Osteocyte (in vitro differentiated cells): ENCODE data around the gene UFD1. TPM values are rescaled to one million over a fixed set of nuclear protein-coding genes. Genes with fewer than 3 reads are reported as not detected.

Experiments used
- DNase-seq: peaks from one replicate; pipeline ENCODE4 v3.0.0; 2021; ENCODE audit warnings: mixed read lengths; ENCODE audit not compliant: unreplicated experiment; ENCODE audit errors: extremely low spot score
- H3K27ac Mint-ChIP-seq: one replicate; pipeline ENCODE4 v1.8.0; 2021; ENCODE audit warnings: mild to moderate bottlenecking, mixed read lengths; ENCODE audit not compliant: unreplicated experiment
- H3K27me3 Mint-ChIP-seq: one replicate; pipeline ENCODE4 v1.8.0; 2021; ENCODE audit warnings: mixed read lengths; ENCODE audit not compliant: unreplicated experiment
- H3K36me3 Mint-ChIP-seq: one replicate; pipeline ENCODE4 v1.8.0; 2021; ENCODE audit warnings: mixed read lengths; ENCODE audit not compliant: unreplicated experiment
- H3K4me1 Mint-ChIP-seq: one replicate; pipeline ENCODE4 v1.8.0; 2021; ENCODE audit warnings: mixed read lengths; ENCODE audit not compliant: unreplicated experiment
- H3K4me3 Mint-ChIP-seq: one replicate; pipeline ENCODE4 v1.8.0; 2021; ENCODE audit warnings: mild to moderate bottlenecking, moderate library complexity, mixed read lengths; ENCODE audit not compliant: unreplicated experiment
- H3K9me3 Mint-ChIP-seq: one replicate; pipeline ENCODE4 v1.8.0; 2021; ENCODE audit warnings: mixed read lengths; ENCODE audit not compliant: unreplicated experiment
- total RNA-seq: library from RNA; stranded (reverse); gene quantifications from 2 replicates; pipeline ENCODE4 v1.2.1, GENCODE V29; 2021
- TF ChIP-seq, protein P1 (sequence below): fragments of 200-600 bp; sonication (generic); IDR thresholded peaks from 2 replicates; pipeline ENCODE4 v1.5.0; 2021; ENCODE audit warnings: antibody characterized with exemption, mild to moderate bottlenecking, moderate library complexity

UFD1 gene
- total RNA-seq, 1 donor from 2014 or later, result 72.5 TPM

DNA sequence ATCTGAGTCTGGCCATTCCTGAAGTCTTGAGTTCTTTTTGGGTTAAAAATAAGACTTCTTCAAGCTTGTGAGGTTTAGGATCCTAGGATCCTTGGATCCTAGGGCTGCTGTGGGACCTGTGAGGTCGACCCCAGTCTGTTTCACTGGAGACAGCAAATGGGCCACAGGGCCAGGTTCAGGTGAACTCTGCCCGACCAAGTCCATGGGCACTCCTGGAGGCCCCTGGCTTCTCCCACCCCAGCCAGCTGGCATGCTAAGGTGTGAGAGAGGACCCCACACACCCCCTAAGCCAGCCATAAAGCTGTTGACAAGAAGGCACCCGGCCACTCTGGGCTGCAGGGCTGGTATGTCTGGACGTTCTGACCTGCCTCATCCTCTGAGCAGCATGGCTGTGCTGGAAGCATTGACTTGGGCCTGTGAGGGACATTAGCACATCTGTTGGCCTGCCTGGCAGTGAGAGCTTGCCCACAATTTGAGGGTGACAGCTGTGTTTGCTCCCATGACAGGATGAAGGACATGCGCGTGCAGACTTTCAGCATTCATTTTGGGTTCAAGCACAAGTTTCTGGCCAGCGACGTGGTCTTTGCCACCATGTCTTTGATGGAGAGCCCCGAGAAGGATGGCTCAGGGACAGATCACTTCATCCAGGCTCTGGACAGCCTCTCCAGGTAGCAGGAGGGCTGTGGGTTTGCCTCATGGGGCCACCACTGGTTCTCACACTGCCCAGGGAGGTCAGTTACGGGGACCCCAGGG lies 29.2 kb upstream of the UFD1 start:
- Mint-ChIP-seq H3K36me3 (peaks cover 5% of the 10 kb centered on the region), H3K4me3 (no peak overlapping the region), H3K4me1 (no peaks in the 10 kb centered on the region), H3K27ac (no peak overlapping the region), H3K9me3 (no peaks in the 10 kb centered on the region), H3K27me3 (no peaks in the 10 kb centered on the region)
- TF ChIP-seq, protein P1, sequence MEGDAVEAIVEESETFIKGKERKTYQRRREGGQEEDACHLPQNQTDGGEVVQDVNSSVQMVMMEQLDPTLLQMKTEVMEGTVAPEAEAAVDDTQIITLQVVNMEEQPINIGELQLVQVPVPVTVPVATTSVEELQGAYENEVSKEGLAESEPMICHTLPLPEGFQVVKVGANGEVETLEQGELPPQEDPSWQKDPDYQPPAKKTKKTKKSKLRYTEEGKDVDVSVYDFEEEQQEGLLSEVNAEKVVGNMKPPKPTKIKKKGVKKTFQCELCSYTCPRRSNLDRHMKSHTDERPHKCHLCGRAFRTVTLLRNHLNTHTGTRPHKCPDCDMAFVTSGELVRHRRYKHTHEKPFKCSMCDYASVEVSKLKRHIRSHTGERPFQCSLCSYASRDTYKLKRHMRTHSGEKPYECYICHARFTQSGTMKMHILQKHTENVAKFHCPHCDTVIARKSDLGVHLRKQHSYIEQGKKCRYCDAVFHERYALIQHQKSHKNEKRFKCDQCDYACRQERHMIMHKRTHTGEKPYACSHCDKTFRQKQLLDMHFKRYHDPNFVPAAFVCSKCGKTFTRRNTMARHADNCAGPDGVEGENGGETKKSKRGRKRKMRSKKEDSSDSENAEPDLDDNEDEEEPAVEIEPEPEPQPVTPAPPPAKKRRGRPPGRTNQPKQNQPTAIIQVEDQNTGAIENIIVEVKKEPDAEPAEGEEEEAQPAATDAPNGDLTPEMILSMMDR, result no peak
- DNase-seq, result no peak

DNA sequence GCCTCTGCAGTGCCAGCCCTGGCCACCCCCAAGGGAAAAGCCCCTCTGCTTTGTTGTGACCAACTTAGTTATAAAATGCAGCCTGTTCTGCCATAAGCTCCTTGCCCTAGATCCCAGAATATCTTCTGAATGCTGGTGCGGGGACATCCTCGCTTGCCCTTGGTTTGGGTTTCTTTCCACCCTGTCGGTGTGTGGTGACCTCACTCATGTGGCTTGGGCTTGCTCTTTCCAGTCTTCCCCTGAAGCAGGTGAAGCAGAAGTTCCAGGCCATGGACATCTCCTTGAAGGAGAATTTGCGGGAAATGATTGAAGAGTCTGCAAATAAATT lies 28.5 kb upstream of the UFD1 start:
- H3K4me3 Mint-ChIP-seq, result no peak overlapping the region

DNA sequence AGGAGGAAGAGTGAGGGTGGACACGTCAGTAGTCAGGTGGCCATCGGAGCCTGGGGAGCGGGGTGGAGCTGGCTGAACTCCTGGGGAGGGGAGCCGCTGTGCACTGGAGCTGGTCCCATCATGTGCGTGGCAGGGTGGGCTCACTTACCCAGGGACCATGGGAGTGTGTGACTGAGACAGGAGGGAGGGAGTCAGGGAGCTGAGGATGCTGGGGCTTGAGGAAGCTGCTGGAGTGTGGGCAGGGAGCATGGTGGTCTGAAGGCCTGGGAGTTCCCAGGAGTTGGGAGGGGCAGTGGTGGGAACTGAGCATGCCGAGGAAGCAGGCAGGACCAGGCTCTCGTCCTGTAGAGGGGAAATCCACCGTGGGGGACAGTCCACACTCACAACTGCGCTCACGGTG lies 27.2 kb upstream of the UFD1 start:
- Mint-ChIP-seq H3K9me3 (no peaks in the 10 kb centered on the region), H3K4me1 (no peaks in the 10 kb centered on the region), H3K4me3 (no peak overlapping the region), H3K36me3 (no peaks in the 10 kb centered on the region), H3K27ac (no peak overlapping the region), H3K27me3 (no peaks in the 10 kb centered on the region)
- TF ChIP-seq, protein P1, result no peak
- no peak for DNase-seq

More for the DNA sequence above, 28.5 kb upstream of the UFD1 start:
- no peaks in the 10 kb centered on the region for H3K4me1 Mint-ChIP-seq
- peaks cover under 1% of the 10 kb centered on the region for H3K36me3 Mint-ChIP-seq
- TF ChIP-seq, protein P1, result no peak
- DNase-seq, result no peak
- no peaks in the 10 kb centered on the region for H3K27me3 Mint-ChIP-seq
- no peaks in the 10 kb centered on the region for H3K9me3 Mint-ChIP-seq
- H3K27ac Mint-ChIP-seq, result no peak overlapping the region

DNA sequence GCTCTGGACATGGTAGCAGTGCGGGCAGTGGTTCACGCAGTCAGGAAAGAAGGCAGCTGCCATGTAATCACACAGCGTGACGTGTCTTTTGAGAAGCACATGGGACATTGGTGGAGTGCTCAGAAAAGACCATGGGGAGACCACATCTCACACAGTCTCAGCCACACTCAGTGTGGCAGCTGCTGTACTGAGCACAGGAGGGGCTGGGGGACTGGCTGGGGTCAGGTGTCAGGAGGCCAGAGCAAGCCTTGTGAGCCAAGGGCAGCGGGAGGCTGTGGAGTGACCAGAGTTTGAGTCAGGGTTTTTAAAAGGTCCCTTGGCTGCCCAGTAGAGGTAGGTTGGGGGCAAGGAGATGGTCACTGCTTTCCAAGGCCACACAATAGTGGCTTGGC lies 26.7 kb upstream of the UFD1 start:
- H3K4me3 Mint-ChIP-seq, result no peak overlapping the region
- no peak overlapping the region for H3K27ac Mint-ChIP-seq

DNA sequence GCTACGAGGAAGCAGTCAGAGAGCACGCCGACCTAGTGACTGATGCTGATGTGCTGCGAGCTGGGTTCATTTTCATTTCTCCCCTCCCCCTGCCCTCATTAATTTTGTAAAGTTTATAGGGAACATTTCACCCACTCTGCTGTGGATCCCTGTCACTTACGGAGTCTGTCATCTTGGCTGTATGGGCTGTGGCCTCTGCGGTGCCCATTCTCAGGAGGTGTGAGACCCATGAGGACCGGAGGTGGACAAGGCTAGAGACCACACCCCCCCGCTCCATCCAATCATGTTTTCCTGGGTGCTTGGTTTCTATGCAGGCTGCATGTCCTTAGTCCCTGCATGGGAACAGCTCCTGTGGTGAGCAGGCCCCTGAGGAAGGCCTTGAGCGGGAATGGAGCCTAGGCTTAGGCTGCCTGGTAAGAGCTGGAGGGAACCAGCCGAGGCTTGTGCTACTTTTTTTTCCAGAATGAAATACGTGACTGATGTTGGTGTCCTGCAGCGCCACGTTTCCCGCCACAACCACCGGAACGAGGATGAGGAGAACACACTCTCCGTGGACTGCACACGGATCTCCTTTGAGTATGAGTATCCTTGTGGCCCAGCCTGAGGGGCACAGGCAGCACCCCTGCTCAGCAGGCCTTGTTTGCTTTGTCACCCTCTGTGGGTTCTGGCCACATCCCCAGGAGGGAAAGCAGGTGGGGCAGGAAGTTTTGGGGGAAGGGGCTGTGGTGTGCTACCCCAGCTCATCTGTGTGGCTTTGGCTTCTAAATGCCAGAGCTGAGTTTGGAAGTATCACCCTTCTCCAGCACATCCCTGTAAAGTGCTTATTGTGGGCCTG lies 26.1 kb upstream of the UFD1 start:
- H3K4me1 Mint-ChIP-seq, result no peaks in the 10 kb centered on the region
- H3K4me3 Mint-ChIP-seq, result no peak overlapping the region
- no peak overlapping the region for H3K27ac Mint-ChIP-seq
- no peak for DNase-seq
- no peaks in the 10 kb centered on the region for H3K27me3 Mint-ChIP-seq
- H3K36me3 Mint-ChIP-seq, result no peaks in the 10 kb centered on the region
- no peaks in the 10 kb centered on the region for H3K9me3 Mint-ChIP-seq
- TF ChIP-seq, protein P1, result no peak

More for the DNA sequence above, 26.7 kb upstream of the UFD1 start:
- H3K27me3 Mint-ChIP-seq, result no peaks in the 10 kb centered on the region
- no peaks in the 10 kb centered on the region for H3K4me1 Mint-ChIP-seq
- TF ChIP-seq, protein P1, result no peak
- no peaks in the 10 kb centered on the region for H3K36me3 Mint-ChIP-seq
- H3K9me3 Mint-ChIP-seq, result no peaks in the 10 kb centered on the region
- no peak for DNase-seq
